ENCODE data around the gene AOC2. TPM values are rescaled to one million over a fixed set of nuclear protein-coding genes. Genes with fewer than 3 reads are reported as not detected.

The AOC2 gene
- polyA plus RNA-seq, 1 experiment, result 0.16 TPM

DNA sequence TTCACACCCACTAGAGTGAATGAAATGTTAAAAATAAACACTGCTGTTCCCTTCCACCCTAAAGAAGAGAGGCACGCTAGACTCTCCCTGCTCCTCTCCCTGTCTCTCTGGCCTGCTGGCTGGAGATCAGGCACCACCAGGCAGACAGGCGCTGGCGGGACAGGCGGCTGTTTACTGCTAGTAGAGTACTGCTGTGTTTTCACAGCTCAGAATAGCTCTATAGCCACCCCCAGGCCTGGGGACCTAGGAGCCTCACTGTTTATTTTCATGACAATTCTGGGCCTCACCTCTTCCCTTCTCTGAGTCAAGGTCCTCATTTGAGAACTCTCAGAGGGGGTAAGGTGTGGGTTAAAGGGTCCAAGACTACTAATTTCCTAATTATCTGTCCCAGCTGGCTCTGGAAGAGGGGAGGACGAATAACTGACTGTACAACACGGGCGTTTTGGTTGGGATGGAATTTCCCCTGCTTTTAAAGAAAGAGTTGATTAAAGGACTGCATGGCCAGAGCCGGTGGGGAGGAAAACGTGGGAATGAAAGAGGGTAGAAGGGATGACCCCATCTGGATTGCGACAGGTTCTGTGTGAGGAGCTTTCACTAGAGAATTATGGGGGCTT is 47.3 kb downstream of the AOC2 start:
- H3K27me3 ChIP-seq (ENCODE audit: control insufficient read depth, insufficient read depth, low read length), result peaks cover 4% of the 10 kb centered on the region
- peak; percentile 1 for DNase-seq (ENCODE audit: low read depth, low spot score)
- H3K27ac ChIP-seq (ENCODE audit: low read depth, low read length), result peak overlapping the region; percentile 52
- POLR2A ChIA-PET, result no interaction called here
- H3K4me3 ChIP-seq (ENCODE audit: low read depth, low read length), result no peak overlapping the region
- CTCF ChIA-PET, result interaction anchor here (0.9 kb wide), 1 partner anchor 10 kb away, joined by 3 read pairs; no protein-coding TSS in a partner anchor
- TF ChIP-seq, protein P1, sequence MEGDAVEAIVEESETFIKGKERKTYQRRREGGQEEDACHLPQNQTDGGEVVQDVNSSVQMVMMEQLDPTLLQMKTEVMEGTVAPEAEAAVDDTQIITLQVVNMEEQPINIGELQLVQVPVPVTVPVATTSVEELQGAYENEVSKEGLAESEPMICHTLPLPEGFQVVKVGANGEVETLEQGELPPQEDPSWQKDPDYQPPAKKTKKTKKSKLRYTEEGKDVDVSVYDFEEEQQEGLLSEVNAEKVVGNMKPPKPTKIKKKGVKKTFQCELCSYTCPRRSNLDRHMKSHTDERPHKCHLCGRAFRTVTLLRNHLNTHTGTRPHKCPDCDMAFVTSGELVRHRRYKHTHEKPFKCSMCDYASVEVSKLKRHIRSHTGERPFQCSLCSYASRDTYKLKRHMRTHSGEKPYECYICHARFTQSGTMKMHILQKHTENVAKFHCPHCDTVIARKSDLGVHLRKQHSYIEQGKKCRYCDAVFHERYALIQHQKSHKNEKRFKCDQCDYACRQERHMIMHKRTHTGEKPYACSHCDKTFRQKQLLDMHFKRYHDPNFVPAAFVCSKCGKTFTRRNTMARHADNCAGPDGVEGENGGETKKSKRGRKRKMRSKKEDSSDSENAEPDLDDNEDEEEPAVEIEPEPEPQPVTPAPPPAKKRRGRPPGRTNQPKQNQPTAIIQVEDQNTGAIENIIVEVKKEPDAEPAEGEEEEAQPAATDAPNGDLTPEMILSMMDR (IDR thresholded peaks at IDR 0.05; ENCODE audit: low read depth, low read length), result no peak
- no peaks in the 10 kb centered on the region for H3K9me3 ChIP-seq (ENCODE audit: control insufficient read depth, insufficient read depth, low read length)

GRCh38 chr17:42893359-42893758 is 49.0 kb downstream of the AOC2 start:
- no peak overlapping the region for H3K4me3 ChIP-seq (ENCODE audit: low read depth, low read length)
- TF ChIP-seq, protein P1 (IDR thresholded peaks at IDR 0.05; ENCODE audit: low read depth, low read length), result no peak
- no peaks in the 10 kb centered on the region for H3K9me3 ChIP-seq (ENCODE audit: control insufficient read depth, insufficient read depth, low read length)
- POLR2A ChIA-PET, result no interaction called here
- no peak overlapping the region for H3K27ac ChIP-seq (ENCODE audit: low read depth, low read length)
- peaks cover 4% of the 10 kb centered on the region for H3K27me3 ChIP-seq (ENCODE audit: control insufficient read depth, insufficient read depth, low read length)
- CTCF ChIA-PET, result no interaction called here
- DNase-seq (ENCODE audit: low read depth, low spot score), result no peak

DNA sequence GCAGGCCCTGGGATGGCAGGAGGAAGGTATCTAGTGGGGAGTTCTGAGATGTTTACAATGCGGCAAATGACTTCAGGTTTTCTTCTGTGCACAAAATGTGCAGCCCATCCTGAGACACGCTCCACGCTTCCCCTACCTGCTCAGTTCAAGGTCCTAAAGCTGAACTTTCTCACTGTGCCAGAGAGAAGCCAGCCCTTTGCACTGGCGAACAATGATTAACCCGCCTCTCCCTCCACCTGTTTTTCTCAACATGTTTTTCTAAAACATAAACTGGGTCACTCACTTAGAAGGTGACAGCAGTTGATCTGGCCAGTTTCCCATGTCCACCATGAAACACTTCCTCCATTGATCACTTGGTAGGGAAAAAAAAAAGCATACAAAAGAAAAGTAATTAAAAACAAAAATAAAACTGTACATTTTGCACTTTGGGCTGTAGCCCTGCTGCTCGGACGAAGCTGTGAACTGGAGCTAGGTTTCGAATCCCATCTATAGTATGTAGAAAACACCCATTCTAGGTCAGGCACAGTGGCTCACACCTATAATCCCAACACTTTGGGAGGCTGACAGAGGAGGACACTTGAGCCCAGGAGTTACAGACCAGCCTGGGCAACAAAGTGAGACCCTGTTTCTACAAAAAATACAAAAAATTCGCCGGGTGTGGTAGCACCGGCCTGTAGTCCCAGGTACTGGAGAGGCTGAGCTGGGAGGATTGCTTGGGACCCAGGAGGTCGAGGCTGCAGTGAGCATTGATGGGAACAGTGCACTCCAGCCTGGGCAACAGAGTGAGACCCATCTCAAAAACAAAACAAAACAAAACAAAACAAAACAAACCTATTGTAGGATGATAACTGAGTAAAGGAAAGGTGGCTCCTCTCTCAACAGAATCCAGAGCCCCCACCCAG is 50.2 kb downstream of the AOC2 start:
- no peak for DNase-seq (ENCODE audit: low read depth, low spot score)
- Histone ChIP-seq H3K27me3 (ENCODE audit: control insufficient read depth, insufficient read depth, low read length) (peaks cover 4% of the 10 kb centered on the region), H3K9me3 (ENCODE audit: control insufficient read depth, insufficient read depth, low read length) (no peaks in the 10 kb centered on the region), H3K27ac (ENCODE audit: low read depth, low read length) (no peak overlapping the region), H3K4me3 (ENCODE audit: low read depth, low read length) (no peak overlapping the region)
- CTCF ChIA-PET, result interaction anchor here (0.6 to 1.0 kb wide), 2 partner anchors 11 to 71 kb away, joined by 3 to 4 read pairs; partner anchors contain the start of gene BECN1
- POLR2A ChIA-PET, result interaction anchor here (0.6 kb wide), 1 partner anchor 80 kb away, joined by 3 read pairs; no protein-coding TSS in a partner anchor
- TF ChIP-seq, protein P1 (IDR thresholded peaks at IDR 0.05; ENCODE audit: low read depth, low read length), result no peak

- H3K27ac ChIP-seq (ENCODE audit: low read depth, low read length), result no peak overlapping the region
- H3K4me3 ChIP-seq (ENCODE audit: low read depth, low read length), result no peak overlapping the region
- ChIA-PET CTCF (interaction anchor here (0.6 to 1.0 kb wide), 2 partner anchors 10 to 71 kb away, joined by 3 to 4 read pairs; partner anchors contain the start of gene BECN1), POLR2A (interaction anchor here (0.6 kb wide), 1 partner anchor 81 kb away, joined by 3 read pairs; no protein-coding TSS in a partner anchor)
- H3K9me3 ChIP-seq (ENCODE audit: control insufficient read depth, insufficient read depth, low read length), result no peaks in the 10 kb centered on the region
- H3K27me3 ChIP-seq (ENCODE audit: control insufficient read depth, insufficient read depth, low read length), result peaks cover 4% of the 10 kb centered on the region
- TF ChIP-seq, protein P1 (IDR thresholded peaks at IDR 0.05; ENCODE audit: low read depth, low read length), result no peak
- DNase-seq (ENCODE audit: low read depth, low spot score), result peak; percentile 68
These were observed 50.8 kb downstream of the AOC2 start for GRCh38 chr17:42895185-42895555.
